H1 (cell line): ENCODE data around the gene ARHGEF16. TPM values are rescaled to one million over a fixed set of nuclear protein-coding genes. Genes with fewer than 3 reads are reported as not detected.

ENCODE experiments used
- ASH2L ChIP-seq: fragments of 200-600, 300-600 bp; sonication (generic); IDR thresholded peaks from one replicate; pipeline ENCODE4 v1.7.1; 2017; ENCODE audit warnings: low read length
- CEBPB ChIP-seq: IDR thresholded peaks from 2 replicates; pipeline ENCODE4 v1.6.1; 2012; ENCODE audit warnings: low read depth, low read length
- CREB1 ChIP-seq: IDR thresholded peaks from 2 replicates; pipeline ENCODE4 v1.6.1; 2012; ENCODE audit warnings: inconsistent platforms
- KDM1A ChIP-seq: fragments of 200-600, 300-600 bp; sonication (generic); IDR thresholded peaks from 2 replicates; pipeline ENCODE4 v1.7.1; 2016; ENCODE audit warnings: mild to moderate bottlenecking, low read length, borderline replicate concordance
- NANOG ChIP-seq: IDR thresholded peaks from 2 replicates; pipeline ENCODE4 v1.6.1; 2011; ENCODE audit warnings: low read length, low read depth, mild to moderate bottlenecking, inconsistent platforms; ENCODE audit not compliant: insufficient read depth, poor library complexity, severe bottlenecking
- POLR2AphosphoS5 ChIP-seq: IDR thresholded peaks from 2 replicates; pipeline ENCODE4 v1.6.1; 2011; ENCODE audit warnings: low read depth, low read length
- SP2 ChIP-seq: IDR thresholded peaks from 2 replicates; pipeline ENCODE4 v1.6.1; 2012; ENCODE audit warnings: mild to moderate bottlenecking, low read length, inconsistent platforms
- polyA plus RNA-seq, 7 experiments: library from polyadenylated mRNA; depleted of rRNA in 3 of 7; stranded (reverse) in 5 of 7; unstranded in 2 of 7; fragments of >200 nt in 5 of 7; fragments of 200-250 nt in 2 of 7; gene quantifications; 1 replicate in 5 of 7; 2 replicates in 1 of 7; 4 replicates in 1 of 7; pipeline versions ENCODE4 v1.2.1 to v1.2.3, GENCODE V29; 2011 to 2013; ENCODE audit warnings: missing spikeins in 2 of 7, mixed read lengths in 2 of 7
- total RNA-seq: library from RNA; stranded (reverse); fragmentation: NEBNext Ultra II Directional; extraction: Animal tissue kit (Norgen Biotek cat#: 25700); gene quantifications from 2 replicates; pipeline ENCODE4 v1.2.1, GENCODE V29; 2021
- TF ChIP-seq, protein P1 (sequence below): IDR thresholded peaks from 2 replicates; pipeline ENCODE4 v1.6.1; 2012; ENCODE audit warnings: inconsistent platforms

Gene ARHGEF16
- total and polyA plus RNA-seq, 2 of the 8 experiments (the other 6 are each of a cell fraction or from before 2014, with no cell fraction given) = 18.3 to 20.7 TPM

DNA sequence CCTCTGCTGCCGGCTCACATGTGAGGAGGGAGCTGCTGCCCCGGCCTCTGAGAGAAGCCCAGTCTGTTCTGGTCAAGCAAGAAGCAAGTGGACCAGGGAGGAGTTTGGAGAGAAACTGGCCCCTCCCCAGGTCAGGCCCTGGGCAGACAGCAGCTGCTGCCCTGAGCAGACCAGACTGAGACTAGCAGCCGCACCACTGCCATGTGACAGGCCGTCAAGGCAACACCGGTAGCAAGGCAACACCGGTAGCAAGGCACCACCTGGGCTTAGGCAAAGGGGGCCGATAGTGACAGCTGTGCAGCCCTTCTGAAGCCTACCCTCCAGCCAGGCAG is 50.3 kb downstream of the ARHGEF16 start (continued):
- TF ChIP-seq POLR2AphosphoS5 (no peak), SP2 (no peak), CREB1 (no peak), NANOG (no peak), ASH2L (no peak), KDM1A (no peak), CEBPB (no peak)
- TF ChIP-seq, protein P1, sequence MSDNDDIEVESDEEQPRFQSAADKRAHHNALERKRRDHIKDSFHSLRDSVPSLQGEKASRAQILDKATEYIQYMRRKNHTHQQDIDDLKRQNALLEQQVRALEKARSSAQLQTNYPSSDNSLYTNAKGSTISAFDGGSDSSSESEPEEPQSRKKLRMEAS = no peak
